DMS53 (cell line): ENCODE data around the gene RNF187.
"Not testable (repeated sequence)": the region's sequence is repeated elsewhere in the genome, so short reads cannot be mapped to it uniquely, and the experiment has no call there.

Experiments
- DNase-seq: peaks from one replicate; lab custom pipeline; 2025; lab: John Stamatoyannopoulos, UW

RNF187 gene

GRCh38 chr1:228488125-228488817 is 1.1 kb downstream of the RNF187 start:
- DNase-seq = peak; percentile 57

DNA sequence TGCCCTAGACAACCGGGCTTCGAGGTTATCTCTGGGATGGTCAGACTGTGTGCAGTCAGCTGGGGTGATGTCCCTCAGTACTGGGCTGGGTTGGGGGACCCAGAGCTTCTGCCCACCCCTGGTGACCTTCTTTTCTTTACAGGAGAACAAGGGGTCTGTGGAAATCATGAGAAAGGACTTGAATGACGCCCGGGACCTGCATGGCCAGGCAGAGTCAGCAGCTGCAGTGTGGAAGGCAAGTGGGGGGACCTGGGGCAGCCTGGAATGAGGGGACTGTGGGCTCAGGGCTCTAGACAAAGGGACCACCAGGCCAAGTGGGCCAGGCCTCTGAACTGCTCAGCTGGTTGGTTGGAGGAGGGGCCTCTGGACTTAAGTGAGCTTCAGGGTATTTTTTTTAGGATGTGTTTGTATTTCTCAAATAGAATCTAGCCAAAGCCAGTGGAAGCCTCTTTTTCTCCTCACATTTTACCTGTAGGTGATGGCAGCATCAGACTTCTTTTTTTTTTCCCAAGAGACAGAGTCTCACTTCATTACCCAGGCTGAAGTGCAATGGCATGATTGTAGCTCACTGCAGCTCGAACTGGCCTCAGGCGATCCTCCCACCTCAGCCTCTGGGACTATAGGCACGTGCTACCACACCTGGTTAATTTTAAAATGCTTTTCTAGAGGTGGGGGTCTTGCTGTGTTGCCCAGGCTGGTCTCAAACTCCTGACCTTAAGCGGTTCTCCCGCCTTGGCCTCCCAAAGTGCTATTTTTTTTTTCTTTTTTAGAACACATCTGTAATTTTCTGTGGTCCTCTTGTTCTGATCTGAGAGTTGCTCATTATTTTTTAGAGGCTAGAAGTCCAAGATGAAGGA is 1.9 kb downstream of the RNF187 start:
- peak; percentile 41 for DNase-seq

DNA sequence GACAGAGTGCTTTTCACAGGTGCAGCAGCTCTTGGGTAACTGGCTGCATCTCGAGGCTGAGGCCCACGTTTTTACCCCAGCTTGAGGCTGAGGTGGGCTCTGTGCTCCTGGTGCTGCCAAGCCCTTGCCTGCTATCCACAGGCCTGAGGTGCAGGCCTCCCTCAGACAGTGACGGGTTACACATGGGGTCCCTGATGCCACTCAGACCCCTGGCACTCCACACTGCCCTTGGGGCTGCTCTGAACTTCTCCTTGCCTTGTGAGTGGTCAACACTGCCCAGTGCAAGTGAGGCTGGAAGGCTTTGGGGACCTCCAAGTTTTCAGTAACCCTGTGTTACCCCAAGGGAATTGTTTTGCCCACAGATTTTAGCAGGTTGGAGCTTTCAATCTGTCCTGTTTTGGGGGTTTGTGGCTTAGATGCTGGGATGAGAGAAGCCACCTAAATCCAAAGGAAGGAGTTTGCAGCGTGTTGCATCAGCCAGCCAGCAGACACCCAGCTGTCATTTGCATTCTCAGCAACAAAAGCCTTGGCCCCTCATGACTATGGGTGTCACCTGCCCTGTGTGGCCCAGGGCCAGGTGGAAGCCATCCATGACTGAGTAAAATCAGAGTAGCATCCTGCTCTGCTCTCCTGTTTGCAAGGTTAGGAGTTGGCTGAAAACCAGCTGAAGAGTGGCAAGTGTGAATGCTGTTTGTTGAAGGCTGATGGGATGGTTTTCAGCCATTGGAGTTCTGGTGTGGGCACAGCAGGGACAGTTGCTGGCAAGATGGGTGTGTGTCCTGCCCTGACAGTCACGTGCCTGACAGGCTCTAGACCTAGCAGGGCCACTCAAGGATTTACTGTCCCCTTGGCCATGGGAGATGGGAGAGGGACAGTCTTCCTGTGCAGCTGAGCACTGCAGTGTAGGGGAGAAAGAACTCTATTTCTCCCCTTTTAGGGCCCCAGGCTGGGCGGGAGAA is 3.2 kb downstream of the RNF187 start:
- peak; percentile 98 for DNase-seq

DNA sequence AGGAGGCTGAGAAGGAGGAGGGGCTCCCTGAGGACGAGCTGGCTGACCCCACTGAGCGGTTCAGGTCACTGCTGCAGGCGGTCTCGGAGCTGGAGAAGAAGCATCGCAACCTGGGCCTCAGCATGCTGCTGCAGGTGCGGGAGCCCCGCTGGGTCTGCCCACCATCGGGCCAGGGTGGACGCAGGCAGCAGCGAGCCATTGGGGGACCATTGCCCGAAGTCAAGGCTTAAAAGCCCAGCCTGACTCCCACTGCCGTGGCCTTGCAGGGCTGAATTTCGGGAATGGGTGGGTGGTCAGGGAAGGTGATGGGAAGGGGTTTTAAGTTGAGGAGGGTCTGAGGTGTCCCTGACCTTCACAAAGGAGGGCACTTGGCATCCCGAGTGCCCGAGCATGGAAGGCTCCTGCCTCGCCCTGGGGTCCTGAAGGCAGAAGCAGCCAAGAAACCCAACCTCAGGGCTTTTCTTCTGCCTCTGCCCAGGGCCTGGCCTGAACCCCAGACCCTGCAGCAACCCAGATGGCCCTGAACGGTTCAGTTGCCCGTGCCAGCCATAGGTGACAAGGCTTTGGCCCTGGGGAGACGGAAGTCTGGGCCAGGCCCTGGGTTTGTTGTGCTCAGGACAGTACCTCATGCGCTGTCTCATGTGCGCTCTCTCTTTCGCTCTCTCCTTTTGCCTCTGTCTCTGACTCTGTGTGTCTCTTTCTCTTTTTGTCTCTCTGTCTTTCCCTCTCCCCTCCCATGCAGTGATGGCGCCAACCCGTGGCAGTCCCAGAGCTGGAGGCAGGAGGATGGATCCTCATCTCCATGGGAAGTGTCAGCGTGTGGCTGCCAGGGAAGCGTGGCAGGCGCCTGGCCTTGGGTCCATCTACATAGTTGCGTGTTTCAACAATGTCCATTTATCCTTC is 6.2 kb downstream of the RNF187 start:
- DNase-seq = no peak

- DNase-seq = no peak
Observed at GRCh38 chr1:228494044-228494353, 6.8 kb downstream of the RNF187 start.

- no peak for DNase-seq
Observed at GRCh38 chr1:228494391-228494790, 7.2 kb downstream of the RNF187 start.

GRCh38 chr1:228494970-228495853 is 8.0 kb downstream of the RNF187 start:
- DNase-seq = no peak

DNA sequence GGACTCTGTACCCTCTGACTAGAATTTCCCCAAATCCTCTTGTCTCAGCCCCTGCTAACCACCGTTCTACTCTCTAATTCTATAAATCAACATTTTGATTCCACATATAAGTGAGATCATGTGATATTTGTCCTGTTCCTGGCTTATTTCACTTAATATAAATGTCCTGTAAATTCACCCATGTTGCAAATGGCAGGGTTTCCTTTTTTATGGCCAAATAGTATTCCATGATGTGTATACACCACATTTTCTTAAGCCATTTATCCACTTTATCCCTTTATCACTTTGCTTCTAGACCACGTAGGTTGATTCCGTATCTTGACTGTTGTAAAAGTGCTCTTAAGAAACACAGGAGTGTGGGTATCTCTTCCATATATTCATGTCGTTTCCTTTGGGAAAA is 8.9 kb downstream of the RNF187 start:
- DNase-seq = no peak

- no peak for DNase-seq
Observed at GRCh38 chr1:228496494-228496893, 9.3 kb downstream of the RNF187 start.

DNA sequence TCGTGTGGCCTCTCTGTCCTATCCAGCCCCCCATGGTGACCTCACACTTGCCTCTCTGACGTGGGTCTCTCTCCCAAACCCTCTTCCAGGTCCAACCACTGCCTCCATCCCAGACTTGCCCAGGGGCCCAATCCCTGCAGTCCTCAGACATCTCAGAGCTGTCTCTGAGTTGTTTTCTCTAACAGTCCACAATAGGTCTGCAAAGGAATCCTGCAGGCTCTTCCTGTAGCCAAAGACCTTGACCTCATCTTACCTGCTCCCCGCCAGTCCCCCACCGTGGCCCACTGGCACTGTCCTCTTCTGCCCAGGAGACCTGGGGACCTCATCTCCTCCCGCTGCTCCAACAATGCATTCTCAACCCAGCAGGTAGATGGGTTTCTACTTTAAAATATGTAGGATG is 10.0 kb downstream of the RNF187 start:
- no peak for DNase-seq

GRCh38 chr1:228497817-228498216 is 10.6 kb downstream of the RNF187 start:
- DNase-seq = no peak

- DNase-seq = no peak
Observed at GRCh38 chr1:228500143-228500734, 13.1 kb downstream of the RNF187 start.

DNA sequence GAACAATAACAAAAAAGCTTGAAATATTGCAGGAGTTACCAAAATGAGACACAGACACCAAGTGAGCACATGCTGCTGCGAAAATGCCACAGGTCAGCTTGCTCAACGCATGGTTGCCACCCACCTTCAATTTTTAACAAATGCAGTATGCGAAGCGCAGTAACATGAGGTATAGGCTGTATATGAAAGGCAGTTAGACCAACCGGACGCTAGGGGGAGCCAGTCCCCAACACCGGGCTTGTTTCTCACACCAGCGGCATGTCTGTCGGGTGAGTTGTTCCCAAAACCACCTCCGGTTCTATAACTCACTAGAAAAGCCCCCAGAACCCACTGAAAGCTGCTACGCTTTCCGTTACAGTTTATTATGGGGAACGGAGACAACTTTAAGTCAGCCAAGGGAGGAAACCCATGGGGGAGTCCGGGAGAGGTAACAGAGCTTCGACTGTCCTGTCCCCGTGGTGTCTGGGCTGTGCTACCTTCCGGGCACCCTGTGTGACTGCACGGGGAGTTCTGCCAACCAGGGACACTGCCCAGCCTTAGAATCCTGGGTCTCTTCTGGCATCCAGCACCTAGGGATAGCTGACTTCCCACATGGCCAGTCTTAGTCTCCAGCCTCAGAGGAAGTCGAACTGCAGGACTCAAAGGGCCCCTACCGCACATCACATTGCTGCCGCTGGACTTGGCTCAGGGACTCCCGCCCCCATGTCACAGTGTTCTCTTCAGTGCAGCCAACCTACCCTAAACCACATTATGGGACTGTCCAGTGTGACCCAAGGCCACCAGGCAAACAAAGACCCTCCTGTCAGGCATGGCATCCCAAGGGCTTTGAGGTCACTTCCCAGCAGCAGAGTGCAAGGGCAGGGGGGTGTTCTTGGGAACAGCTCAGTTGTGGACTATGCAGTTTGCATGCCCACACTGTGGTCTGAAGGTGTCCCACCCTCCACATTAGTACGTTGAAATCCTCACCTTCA is 14.0 kb downstream of the RNF187 start:
- DNase-seq = peak; percentile 90

- no peak for DNase-seq
Observed at GRCh38 chr1:228502522-228502921, 15.3 kb downstream of the RNF187 start.

- DNase-seq = not testable (repeated sequence)
Observed at GRCh38 chr1:228505944-228506343, 18.8 kb downstream of the RNF187 start.

DNA sequence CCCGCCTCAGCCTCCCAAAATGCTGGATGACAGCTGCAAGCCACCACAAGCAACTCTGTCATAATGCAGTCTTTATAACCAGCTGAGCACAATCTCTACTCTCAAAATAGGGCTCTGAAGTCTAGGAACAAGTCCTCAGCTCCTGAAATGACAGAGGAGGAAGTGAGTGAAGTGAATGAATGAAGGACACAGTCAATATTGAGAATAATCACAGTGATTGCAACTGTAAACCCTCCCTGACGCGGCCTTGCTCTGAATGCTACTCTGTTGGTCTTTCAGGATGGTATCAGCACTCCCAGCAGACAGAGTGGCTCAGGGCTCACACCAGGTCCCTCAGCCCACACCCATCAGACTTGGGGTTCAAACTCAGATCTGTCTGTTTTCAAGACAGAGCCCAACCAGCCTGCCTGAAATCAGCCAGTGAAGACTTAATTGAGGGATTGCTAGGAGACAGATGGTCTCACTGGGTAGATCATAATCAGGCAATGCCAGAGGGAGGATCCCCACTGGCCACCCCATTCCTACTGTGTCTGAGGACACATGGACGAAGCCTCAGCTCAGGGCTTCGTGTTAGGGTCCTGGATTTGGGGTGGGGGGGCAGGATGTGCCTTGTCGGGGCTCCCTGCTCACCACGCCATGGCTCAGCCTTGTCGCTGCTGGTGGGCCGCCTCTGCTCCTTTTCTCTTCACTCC is 20.9 kb downstream of the RNF187 start:
- no peak for DNase-seq

DNA sequence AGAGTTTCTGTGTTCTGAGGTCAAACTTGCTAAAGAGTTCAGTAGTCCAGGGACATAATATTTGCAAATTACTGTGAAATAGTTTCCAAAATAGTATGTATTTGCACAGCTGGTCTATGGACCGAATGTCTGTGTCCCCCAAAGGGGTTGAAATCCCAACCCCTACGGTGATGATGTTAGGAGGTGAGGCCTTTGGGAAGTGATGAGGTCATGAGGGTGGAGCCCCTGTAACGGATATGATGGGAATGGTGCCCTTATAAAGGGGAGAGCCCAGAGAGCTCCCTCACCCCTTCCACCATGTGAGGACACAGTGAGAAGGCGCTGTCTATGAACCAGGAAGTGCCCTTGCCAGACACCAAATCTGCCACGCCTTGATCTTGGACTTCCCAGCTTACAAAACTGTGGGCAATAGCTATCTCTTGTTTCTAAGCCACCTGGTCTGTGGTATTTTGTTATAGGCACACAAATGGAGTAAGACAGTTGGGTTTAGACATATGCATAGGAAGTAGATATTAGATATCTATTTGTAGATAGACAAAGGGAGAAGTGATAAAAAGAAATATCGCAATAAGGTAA is 21.7 kb downstream of the RNF187 start:
- DNase-seq = no peak
